Activated CD8-positive, alpha-beta memory T cell treated with anti-CD3 and anti-CD28 coated beads, Interleukin-2, amount 50 U/mL, for 1 hour (primary cell): ENCODE data around the gene NR5A2.
A peak's percentile ranks its signal among the peaks of the same experiment; 100 is the strongest.

Source experiments
- DNase-seq: peaks from one replicate; pipeline ENCODE4 v3.0.0-alpha.2; 2020; ENCODE audit errors: extremely low read depth

The NR5A2 gene

DNA sequence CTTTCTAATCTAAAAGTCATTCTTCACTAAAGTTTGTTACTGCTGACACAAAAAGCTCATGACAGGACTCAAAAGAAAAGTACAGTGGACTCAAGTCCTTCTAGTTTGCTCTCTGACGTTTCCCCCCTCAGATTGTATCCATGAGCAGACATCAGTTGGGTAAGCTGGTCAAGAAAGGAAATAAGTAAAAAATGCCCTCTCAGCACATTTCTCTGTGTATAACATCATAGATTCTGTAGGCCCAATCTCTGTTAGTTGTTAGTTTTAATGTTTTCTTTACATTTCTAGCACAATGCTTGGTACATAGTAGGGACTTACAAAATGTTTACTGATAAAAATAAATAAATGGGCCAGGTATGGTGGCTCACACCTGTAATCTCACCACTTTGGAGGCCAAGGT is 96.8 kb downstream of the NR5A2 start:
- DNase-seq: no peak

DNA sequence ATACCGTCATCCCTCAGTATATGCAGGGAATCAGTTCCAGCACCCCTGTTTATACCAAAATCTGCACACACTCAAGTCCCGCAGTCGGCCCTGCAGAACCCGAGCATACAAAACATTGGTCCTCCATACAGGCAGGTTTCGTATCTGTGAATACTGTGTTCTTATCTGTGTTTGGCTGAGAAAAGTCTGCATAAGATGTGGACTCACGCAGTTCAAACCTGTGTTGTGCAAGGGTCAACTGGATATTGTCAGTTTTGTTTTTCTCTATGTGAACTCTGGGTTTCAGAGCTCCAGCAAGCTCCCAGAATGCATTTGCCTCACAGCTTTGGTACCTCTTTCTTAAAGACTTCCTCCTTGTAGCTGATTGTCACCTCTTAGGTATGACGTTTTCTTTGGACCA is 100.6 kb downstream of the NR5A2 start:
- no peak for DNase-seq

DNA sequence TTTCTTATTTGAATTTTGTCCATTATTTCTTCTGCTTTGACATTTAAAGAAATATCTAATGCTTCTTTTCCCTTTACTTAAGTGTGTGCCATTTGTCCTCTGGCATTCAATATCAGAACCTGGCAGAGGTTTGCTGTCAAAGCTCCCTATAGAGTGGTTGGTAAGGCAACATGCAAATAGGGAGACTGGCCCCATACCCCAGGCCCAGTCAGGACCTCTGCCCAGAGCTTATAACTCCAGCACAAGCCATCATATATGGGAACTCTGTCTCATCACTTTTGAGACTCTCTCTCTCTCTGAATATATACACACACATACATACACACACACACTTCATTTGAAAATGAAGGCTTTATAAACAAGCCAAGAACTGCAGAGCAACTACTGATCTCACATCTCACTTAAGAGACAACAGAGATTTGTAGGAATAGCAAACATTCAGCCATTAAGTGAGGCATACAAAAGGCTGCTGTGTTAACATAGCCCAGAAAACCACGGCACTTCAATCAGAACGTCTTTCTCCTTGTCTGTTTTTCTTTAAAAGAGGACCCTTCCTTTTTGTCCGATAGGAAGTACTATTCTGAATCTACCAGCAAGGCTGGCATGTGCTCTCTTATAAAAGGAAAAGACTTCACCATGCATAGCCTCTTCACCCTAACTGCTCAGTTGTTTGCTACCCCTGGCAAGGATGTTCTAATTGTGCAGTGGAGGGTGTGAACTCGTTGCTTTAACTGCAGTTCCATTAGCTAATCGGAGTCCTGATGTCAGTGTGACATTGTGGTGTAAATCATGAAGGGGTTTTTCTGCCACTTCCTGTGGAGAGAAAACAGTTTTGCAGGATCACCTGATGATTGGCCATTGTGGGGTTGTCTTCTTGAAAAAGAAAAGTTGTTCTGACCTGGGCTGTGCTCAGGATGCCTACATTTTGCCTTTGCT is 101.7 kb downstream of the NR5A2 start:
- no peak for DNase-seq

DNA sequence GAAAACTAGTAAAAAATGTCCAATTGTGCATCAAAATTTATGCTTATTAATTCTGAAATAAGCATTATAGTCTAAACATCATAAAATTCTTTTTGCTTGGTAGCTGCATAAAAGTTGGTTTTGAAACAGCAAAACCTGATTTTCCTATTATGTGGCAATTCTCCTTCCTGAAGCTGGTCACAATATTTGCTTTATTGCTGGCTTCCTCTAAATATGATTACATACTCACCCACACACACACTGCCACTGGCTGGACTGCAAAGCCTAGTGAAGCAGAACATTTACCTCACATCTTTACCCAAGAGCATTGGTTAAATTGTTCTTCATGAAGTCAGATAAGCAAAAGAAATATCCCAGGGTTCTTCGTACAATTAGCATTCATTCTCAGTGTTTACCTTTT is 103.0 kb downstream of the NR5A2 start:
- no peak for DNase-seq

DNA sequence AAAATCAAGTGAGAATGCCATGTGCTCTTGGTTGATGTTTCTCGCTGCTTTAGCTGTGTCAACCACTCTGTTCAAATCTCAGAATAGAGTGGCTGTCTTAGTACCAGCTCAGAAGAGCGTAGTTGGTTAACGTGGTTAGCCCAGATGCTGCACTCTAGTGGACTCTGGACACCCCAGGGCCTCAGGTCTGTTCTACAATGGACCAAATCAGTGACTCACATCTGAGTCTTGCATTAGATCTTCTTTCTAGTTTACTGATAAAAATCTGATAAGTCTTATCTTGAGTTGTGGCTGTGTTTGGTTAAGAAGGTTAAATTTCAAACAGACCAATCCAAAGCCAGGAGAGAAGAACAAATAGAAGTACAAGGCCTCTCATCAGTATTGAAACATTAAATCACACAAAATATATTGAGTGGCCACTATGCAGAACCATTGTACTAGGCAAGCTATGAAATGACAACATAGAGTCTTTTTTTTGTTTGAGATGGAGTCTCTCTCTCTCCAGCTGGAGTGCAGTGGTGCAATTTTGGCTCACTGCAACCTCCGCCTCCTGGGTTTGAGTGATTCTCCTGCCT is 104.1 kb downstream of the NR5A2 start:
- no peak for DNase-seq

DNA sequence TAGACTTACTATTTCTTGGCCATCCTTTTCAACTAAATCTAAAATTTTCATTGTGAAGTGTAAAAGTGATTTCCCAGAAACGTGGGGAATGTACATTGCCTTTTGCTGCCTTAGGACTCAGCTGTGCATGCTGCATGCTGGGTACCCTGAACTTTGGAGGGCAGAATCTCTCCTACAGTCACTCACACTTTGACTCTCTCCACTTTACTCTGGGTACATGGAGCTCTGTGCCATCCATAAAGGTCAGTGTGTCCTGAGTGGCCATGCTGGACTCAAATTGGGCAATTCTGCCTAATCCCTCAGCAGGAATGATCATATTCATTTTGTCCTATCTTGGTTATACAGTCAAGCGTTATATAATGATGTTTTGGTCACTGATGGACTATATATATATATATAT is 105.6 kb downstream of the NR5A2 start:
- no peak for DNase-seq

DNA sequence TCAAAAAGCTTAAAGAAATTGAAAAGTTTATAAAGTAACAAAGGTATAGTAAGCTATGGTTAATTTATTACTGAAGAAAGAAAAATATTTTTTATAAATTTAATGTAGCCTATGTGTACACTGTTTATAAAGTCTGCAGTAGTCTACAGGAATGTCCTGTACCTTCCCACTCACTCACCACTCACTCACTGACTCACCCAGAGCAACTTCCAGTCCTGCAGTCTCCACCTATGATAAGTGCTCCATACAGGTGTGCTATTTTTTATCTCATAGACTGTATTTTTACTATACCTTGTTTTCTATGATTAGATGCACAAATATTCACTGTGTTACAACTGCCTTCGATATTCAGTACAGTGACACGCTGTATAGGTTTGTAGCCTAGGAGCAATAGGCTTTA is 106.6 kb downstream of the NR5A2 start:
- no peak for DNase-seq

DNA sequence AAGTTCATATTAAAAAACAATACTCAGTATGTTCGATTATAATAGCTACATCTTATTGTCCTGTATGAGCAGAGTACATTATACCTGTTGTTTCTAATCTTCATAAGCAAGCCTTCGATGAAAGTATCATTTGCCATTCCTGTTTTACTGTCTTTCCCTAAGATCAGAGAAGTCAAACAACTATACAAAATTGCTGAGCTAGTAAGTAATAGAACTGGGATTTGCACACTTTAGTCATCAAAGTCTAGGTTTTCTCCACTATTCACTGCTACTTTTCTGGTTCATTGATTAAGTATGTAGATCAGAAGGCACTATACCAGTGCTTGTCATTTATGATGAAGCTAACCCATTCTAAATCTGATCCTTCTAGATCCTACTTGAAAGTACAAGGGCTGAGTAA is 108.9 kb downstream of the NR5A2 start:
- no peak for DNase-seq

DNA sequence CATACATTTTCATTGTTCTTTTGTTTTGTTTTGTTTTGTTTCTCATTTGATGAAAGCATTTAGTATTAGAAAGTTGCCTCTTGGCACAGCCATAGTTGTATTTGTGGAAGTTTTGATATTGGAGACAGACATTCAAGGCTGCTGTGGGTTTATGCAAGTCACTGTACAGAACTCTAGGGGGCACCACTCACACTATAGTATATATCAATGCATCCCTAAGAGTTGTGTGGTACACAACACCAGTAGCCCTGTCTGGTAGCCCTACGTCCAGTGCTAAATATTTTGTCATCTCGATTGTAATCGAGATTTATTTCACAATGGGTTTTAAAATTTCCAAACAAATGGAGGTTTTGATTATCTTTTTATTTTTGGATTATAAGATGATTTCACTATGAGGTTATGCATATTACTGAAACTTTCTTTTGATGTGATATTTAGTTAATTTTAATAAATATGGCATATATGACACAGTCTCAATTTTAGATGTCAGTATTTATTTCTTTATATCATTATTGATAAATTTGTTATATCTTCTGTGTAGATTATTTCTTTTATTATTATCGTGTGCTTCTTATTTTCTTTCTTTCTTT is 112.2 kb downstream of the NR5A2 start:
- DNase-seq: no peak

DNA sequence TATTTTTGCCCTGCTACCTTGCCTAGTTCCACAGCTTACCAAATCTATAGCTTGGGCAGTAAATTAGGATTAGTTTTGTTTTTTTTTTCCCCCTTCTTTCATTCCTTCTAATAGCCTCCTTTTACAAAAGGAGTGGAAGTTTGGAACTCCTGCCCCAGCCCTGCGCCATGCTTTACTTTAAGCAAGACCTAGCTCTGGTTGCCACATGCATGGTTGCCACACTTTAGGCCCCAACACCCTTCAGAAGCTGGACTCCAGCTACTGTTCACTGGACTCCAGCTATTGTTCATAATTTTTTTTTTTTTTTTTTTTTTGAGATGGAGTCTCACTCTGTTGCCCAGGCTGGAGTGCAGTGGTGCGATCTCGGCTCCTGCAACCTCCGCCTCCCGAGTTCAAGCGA is 115.8 kb downstream of the NR5A2 start:
- DNase-seq: no peak

DNA sequence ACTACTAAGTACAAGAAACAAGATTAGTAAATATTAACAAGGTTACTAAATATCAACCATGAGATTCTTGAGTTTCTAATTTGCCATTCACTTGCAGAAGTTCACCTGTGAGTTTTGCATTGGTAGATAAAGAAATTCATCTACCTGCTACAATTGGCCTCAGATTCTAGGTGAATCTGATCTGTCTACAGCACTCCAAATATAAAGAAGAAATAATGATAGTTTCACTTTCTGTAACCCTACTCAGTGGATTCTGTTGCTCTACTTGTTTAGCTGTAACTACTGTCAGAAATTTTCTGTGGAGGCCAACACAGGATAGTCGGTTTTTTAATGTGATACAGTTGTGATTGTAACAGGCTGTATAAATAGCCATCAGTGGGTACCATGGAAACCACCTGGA is 118.6 kb downstream of the NR5A2 start:
- DNase-seq: no peak

DNA sequence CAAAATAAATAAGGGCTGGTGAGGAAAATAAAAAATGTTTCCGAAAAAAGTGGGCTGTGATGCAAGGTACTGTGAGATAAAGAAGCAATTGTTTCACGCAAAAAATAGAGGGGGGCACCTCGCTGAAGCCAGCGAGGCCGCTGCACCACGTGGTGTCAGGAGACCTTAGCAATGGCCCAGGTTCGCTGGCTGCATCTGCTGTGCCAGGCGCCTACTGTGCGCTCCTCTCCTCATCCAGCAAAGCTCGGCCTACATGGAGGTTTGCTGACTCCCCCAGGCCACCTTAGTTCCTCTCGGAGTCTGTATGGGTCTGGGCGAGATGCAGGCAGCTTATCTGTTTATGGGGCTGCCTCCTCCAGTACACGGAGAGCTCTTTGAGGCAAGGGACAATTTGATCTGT is 119.6 kb downstream of the NR5A2 start:
- DNase-seq: no peak

DNA sequence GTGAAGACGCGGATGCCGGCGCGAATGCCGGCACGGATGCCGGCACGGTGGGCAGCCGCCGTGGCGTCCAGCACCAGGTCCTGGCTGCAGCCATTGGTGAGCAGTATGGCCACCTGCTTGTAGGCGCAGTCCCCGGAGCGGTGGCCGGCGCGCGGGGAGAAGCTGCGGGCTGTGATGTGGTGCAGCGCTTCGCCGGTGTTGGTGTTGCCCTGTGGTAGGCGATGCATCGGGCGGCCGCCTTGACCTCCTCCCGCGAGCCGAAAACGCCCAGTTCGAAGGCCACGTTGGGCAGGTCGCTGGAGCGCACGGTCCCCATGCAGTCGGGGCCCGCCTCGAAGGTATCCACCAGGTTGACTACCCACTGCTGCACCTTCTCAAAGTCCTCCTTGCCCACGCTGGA is 120.2 kb downstream of the NR5A2 start:
- no peak for DNase-seq

DNA sequence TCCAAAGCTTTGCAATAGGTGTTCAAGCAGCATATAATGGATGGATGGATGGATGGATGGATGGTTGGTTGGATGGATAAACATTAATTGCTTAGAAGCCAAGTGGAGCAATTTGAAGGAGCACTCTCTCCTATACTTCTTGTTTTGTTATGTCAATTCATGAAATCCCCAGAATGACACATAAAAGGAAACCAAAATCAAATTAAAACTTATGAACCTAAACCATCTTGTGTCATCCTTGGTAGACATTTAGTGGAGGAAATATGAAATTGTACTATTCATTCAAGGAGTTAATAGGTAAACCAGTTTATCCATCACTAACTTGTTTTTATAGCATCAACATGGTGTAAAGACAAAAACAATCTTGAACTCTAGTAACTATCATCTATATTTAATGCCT is 122.5 kb downstream of the NR5A2 start:
- DNase-seq: no peak

DNA sequence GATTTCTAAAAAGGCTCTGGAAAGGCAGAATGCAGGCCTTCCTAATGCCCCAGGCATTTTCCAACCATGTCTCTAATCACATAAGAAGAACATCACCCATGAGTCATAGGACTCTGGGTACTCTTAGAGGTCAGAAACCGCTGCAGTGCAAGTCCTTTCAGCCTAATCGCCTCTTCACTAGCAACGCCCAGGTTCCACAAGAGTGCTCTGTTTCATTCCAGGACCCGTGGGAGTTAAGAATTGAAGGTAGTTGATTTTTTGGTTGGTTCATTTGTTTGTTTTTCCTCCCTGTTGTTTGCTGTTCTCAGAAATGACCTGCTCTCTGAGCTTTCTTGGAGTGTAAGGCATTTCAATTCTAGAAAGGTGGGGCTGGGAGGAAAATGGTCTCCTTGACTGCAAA is 123.2 kb downstream of the NR5A2 start:
- DNase-seq: no peak

DNA sequence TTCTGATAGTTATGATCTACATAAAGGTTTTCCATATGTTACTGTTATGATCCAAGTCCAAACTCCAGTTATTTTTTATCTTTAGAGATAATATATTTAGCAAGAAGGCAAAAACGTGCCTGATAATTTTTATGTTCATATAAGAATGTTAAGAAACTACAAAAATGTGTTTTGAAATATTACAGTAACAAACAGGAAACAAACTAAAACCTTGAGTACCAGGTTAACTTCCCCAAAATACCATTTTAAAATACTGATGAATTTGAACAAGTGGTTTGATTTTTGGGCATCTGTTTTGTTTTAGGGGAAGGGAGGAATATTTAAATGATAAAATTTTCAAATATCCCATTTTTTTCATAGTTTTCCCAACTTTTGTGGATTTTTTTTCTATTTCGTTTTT is 124.8 kb downstream of the NR5A2 start:
- no peak for DNase-seq

DNA sequence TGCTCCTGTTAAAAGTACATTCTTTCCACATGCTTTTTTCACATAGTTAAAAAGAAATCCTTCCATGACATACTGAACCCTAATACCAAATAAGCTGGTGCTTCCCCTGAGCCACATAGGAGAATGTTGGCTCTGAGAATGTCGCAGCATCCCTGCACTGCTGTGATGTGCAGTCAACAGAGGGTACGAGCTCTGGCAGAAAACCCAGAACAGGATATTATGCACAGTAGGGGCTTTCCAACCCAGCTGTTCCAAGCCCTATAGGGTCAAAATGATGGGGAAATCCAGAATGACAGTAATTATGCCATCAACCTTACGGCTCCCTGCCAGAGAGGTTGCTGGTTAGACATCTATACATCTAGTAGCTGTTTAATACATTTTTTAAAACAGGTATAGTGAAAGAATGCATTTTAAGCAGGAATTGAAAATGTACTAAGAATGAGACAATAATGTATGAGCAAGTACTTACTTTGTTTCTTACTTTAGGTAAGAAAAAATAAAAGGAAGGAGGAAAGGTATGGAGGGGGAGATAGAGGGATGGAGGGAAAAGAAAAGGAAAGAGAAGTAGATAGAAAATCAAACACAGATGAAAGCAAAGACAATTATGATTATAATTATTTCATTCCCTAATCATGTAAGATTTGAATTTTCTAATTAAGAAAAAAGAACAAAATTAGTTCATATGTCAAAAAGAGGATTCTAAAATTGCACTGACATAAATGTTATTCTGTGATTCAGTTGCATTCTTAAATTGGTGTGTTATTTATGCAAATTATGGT is 126.0 kb downstream of the NR5A2 start:
- no peak for DNase-seq

DNA sequence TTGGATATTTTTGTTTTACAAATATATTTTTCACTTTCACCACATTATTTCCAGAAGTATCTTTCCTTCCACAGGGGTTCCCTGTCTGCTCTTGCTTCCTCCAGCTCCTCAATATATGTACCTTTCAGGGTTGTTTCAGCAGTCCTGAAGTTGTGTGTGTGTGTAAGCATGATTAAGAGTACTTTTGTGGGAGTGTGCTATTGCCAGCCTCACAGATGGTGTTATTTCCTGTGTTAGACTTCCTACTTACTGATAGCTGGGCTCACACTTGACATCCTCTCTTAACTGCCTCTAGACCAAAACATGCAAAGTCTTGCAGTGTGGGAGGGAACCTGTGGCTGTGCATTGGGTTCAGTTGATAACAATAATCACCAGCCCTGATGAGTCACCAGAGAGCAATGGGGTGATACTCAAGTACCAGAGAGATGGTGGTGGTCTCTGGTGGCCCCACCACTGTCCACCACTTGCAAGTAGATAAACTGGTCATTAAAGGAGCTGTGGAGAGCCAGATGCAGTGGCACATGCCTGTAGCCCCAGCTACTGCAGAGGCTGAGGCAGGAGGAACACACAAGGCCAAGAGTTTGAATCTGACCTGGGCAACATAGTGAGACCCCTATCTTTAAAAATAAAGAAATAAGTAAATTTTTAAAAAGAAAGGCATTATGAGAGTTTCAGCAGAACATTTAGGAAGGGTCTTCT is 126.7 kb downstream of the NR5A2 start:
- DNase-seq: peak; percentile 3

DNA sequence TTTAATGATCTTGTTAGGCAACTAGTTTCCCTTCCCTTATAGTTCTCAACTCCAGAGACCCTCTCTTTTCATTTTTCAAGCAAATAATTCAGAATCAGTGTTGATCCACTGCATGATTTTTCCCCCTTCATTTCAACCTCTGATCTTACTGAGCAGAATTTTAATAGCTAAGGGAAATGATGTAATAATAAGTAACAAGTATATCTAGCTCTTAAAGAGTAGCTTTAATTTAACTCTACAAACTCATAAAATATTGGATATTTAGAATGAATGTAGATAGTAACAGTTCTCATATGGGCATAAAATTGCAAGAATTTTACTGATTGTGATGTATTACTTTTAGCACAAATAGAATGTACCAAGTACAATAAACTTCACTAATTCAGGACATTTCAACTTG is 130.2 kb downstream of the NR5A2 start:
- no peak for DNase-seq

DNA sequence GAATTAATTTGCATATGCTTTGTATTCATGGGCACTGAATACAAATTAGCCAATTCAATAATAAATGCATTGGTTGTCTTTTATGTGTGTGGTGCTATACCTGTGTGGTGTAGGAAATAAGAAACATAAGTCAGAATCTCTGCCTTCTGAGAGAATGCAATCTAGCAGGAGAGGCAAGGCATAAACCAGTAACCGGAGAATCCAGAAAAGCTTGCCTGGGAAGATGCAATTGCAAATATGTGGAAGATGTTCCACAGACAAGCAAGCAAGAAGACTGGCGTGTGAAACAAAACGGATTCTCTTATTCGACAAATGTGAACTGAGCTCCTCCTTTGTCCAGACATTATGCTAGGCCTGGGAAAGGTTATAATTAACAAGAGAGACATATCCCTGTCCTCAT is 134.3 kb downstream of the NR5A2 start:
- DNase-seq: no peak

DNA sequence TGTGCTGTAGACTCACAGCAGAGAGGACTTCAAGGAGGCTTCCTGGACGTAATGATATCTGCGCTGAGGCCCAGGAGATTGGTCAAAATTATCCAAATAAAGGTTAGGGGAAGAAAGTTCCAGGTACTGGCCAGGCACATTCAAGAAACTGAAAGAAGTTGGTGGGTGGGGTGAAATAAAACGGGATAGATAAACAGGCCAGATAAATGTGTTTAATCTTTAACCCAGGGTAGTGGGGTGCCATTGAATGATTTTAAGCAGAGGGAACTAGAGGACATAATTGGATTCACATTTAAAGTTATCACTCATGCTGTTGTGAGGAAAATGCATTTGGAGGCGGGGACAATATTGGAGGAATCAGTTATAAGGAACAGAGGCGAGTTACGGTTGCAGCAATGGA is 134.7 kb downstream of the NR5A2 start:
- no peak for DNase-seq

DNA sequence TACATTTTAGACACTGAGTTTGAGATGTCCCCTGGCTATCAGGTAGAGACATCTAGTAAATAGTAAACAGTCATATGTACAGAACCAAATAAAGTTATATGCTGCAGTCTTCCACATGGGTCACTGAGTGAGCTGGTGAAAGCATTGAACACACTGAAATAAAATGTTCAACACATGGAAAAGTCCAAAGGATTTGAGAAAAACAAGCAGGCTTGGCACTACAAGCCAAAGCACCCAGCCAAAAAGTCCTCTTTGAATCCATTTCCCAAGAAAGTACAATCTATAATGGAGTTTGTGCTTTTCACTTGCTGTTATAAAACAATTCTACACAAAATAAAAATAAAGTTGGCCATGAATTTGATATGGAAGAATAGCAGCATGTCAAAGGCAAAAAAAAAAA is 135.4 kb downstream of the NR5A2 start:
- no peak for DNase-seq
